Gastrocnemius medialis (tissue), 4 donors: ENCODE measurements around the gene KCNB1.

Experiments
- CTCF ChIP-seq, 5 experiments: fragments of 450-650 bp in 3 of 5; fragments of 200-600 bp in 2 of 5; sonication (generic) in 2 of 5; IDR thresholded peaks in 4 of 5; conservative IDR thresholded peaks in 1 of 5; 1 replicate in 4 of 5; 2 replicates in 1 of 5; pipeline ENCODE4 v1.5.1; 2016 to 2019; ENCODE audit warnings: antibody characterized with exemption in 5 of 5, mild to moderate bottlenecking in 3 of 5, moderate library complexity in 3 of 5
- POLR2A ChIP-seq, 2 donors: fragments of 450-650 bp; IDR thresholded peaks; one replicate each; pipeline ENCODE4 v1.6.1; 2017; ENCODE audit warnings: antibody characterized with exemption in 2 of 2, mild to moderate bottlenecking in 2 of 2, moderate library complexity in 2 of 2

DNA sequence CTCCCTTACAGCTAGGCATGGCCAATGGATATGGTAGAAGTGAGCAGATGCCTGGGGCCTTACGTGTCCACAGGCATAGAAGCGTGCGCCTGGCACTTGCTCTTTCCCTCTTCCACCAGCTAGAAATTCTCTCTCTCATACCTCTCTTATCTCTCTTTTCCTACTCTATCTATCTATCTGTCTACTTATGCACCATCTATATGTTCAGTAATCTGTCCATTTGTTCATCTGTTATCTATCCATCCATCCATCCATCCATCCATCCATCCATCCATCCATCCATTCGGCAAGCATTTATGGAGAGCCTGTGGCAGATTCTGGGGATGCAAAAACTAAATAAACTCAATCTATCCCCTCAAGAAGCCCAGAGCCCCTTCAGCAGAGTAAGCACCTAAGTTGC lies 70.2 kb downstream of the KCNB1 start:
- TF ChIP-seq CTCF (IDR thresholded peaks at IDR 0.05 in 4 of 5, conservative IDR thresholded peaks at IDR 0.05 in 1 of 5) (no peak), POLR2A (IDR thresholded peaks at IDR 0.05) (no peak)
